ENCODE results near the gene ADAMTS8. TPM values are rescaled to one million over a fixed set of nuclear protein-coding genes. Genes with fewer than 3 reads are reported as not detected.

Gene ADAMTS8
- total RNA-seq, 2 experiments from 2014 or later, result not detected

DNA sequence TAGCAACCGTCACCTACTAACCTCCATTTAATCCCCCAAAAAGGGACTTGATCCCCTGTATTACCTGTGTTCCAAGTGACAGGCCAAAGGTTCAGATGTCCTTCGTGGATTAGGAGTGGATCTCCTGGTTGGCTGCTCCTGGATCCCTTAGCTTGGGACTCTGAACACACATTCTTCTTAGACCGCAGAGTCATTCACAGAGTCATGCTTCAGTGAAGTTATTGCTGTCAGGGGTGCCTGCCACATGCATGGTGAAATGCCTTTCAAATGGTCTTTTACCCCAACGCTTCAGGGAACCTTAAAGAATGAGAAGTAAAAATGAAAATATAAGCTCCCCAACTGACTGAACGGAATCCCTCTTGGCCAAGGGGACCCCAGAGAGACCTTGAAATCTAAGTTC, 49.1 kb downstream of the ADAMTS8 start:
- Mint-ChIP-seq H3K4me3 (no peak overlapping the region), H3K36me3 (no peaks in the 10 kb centered on the region), H3K27ac (no peak overlapping the region), H3K27me3 (peaks cover 2% of the 10 kb centered on the region), H3K9me3 (no peaks in the 10 kb centered on the region), H3K4me1 (peaks cover 12% of the 10 kb centered on the region)
- DNase-seq, result no peak
- POLR2A ChIA-PET, result no interaction called here
- ATAC-seq (ENCODE audit: low read depth), result no peak

DNA sequence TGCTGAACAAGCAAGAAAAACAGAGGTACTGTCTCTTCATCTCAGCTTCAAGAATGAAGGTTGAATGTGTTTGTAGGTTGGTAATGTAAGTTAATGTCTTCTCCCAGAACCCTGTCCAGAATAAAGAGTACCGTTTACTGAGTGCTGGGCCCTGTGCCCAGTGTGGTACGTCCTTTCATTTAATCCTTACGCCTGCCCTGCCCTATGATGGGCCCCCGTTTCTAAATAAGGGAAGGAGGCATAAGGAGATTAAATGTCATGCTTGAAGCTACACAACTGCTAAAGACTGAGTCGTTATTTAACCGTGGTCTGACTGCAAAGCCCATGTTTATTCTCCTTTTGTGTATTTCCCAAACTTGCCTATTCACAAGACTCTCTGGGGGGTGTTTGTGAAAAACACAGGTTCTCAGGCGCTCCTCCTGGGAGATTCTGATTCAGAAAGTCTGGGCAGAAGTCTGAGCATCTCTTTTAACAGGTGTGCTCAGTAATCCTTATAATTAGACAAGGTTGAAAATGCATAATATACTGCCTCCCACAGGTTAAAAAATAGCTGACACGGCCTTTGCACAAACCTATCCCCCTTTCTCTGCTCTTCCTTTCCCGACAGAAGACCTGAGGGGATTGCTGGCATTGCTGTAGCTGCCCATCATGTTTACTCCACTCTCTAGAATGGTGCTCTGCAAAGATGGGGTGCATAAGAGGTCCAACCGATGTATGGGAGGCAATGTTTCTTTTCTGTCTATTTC, 57.4 kb downstream of the ADAMTS8 start:
- no peaks in the 10 kb centered on the region for H3K9me3 Mint-ChIP-seq
- H3K4me1 Mint-ChIP-seq, result no peaks in the 10 kb centered on the region
- POLR2A ChIA-PET, result no interaction called here
- H3K27me3 Mint-ChIP-seq, result peaks cover 2% of the 10 kb centered on the region
- H3K36me3 Mint-ChIP-seq, result no peaks in the 10 kb centered on the region
- ATAC-seq (ENCODE audit: low read depth), result no peak
- H3K27ac Mint-ChIP-seq, result no peak overlapping the region
- H3K4me3 Mint-ChIP-seq, result no peak overlapping the region
- no peak for DNase-seq

DNA sequence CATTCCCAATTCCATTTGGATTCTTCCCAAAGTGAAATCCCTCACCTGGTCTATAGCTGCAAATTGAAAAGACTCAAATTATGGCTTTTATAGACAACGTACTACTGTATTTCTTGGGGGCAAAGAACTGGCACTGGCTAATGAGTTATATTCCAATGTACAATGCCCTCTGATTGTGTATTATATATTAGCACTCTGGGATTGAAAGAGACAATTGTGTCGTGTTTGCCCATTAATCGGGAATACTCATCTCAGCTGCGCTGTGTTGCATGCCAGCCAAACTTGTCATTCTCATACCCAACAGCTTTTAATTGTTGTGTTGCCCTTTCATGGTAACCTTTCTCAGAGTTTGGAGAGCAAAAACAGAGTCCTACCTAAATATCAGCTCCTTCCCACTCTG, 58.7 kb downstream of the ADAMTS8 start:
- peaks cover 2% of the 10 kb centered on the region for H3K27me3 Mint-ChIP-seq

DNA sequence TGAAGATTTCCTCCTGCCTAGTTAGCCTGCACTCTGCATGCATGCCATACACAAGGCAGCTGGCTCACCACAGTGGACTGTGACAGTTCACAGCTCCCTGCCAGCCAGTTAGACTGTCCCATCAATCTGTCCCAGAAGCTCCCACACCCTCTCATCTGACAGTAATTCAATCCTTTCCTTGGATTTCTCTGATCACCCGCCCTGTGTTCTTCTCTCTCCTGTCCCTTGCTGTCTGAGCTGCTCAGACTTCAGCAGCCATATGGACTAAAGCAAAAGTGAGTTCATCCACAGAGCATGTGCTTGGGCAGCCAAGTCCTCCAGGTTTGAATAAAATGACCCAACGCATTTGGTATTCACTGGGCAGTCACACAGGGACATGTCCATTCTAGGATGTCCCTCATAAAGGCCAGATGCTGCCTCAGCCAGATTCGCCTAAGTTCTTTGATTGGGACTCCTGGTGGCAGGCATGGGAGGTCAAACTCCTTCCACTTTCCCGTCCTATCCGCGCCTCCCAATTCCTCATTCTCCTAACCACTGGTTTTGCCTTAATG, 59.2 kb downstream of the ADAMTS8 start:
- H3K9me3 Mint-ChIP-seq, result no peaks in the 10 kb centered on the region
- H3K36me3 Mint-ChIP-seq, result no peaks in the 10 kb centered on the region
- H3K4me3 Mint-ChIP-seq, result no peak overlapping the region
- H3K27me3 Mint-ChIP-seq, result peaks cover 2% of the 10 kb centered on the region
- ATAC-seq (ENCODE audit: low read depth) (no peak), DNase-seq (no peak)
- H3K4me1 Mint-ChIP-seq, result no peaks in the 10 kb centered on the region
- POLR2A ChIA-PET, result no interaction called here
- H3K27ac Mint-ChIP-seq, result no peak overlapping the region

More for the DNA sequence above, 58.7 kb downstream of the ADAMTS8 start:
- no peaks in the 10 kb centered on the region for H3K4me1 Mint-ChIP-seq
- no peak overlapping the region for H3K4me3 Mint-ChIP-seq
- no peaks in the 10 kb centered on the region for H3K36me3 Mint-ChIP-seq
- ATAC-seq (ENCODE audit: low read depth), result no peak
- DNase-seq, result no peak
- POLR2A ChIA-PET, result no interaction called here
- H3K27ac Mint-ChIP-seq, result no peak overlapping the region
- no peaks in the 10 kb centered on the region for H3K9me3 Mint-ChIP-seq

DNA sequence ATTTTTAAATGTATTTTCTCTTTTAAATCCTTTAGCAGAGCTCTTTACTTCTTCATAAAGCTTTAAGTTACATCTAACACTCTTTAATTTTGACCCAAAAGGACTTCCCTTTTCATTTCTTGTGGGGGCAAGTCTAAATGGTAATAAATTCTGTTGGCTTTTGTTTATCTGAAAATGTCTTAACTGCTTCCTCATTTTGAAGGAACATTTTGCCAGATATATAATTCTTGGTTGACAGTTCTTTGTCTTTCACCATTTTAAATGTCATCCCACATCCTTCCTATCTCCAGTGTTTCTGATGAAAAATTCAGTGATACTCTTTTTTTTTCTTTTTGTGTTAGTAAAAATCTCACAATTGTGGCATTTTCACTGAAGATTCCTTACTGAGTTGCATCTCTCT, 69.0 kb downstream of the ADAMTS8 start:
- Mint-ChIP-seq H3K27ac (no peak overlapping the region), H3K36me3 (peaks cover 9% of the 10 kb centered on the region), H3K4me1 (peaks cover 2% of the 10 kb centered on the region), H3K9me3 (peaks cover 18% of the 10 kb centered on the region), H3K27me3 (peaks cover 8% of the 10 kb centered on the region), H3K4me3 (no peak overlapping the region)
- POLR2A ChIA-PET, result no interaction called here
- DNase-seq (no peak), ATAC-seq (ENCODE audit: low read depth) (no peak)

DNA sequence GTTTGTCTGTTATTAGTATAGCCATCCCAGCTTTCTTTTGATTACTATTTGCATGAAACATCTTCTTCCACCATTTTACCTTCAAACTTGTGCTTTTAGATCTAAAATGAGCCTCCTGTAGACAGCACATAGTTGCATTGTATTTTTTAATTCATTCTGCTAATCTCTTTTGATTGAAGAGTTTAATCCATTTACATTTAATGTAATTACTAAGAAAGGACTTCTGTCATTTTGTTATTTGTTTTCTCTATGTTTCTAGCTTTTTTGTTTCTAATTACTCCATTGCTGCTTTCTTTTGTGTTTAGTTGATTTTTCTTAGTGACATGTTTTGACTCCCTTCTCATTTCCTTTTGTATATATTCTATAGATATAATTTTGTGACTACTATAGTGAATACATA, 70.0 kb downstream of the ADAMTS8 start:
- Mint-ChIP-seq H3K9me3 (peaks cover 18% of the 10 kb centered on the region), H3K4me3 (no peak overlapping the region), H3K27ac (no peak overlapping the region), H3K36me3 (peaks cover 10% of the 10 kb centered on the region), H3K27me3 (peaks cover 5% of the 10 kb centered on the region), H3K4me1 (peaks cover 2% of the 10 kb centered on the region)
- ATAC-seq (ENCODE audit: low read depth) (no peak), DNase-seq (no peak)
- POLR2A ChIA-PET, result no interaction called here

Other genes starting within 250 kb of the ADAMTS8 start
- gene ZBTB44, start 113.7 kb downstream of the ADAMTS8 start, total RNA-seq, result 10 to 100 TPM; 53.9 to 60.7 TPM
- under 1 TPM; 0.08 to 0.11 TPM for gene ADAMTS15, start 20.0 kb upstream of the ADAMTS8 start, total RNA-seq